HCT116 (cell line): ENCODE results near the gene ACER2. TPM values are rescaled to one million over a fixed set of nuclear protein-coding genes. Genes with fewer than 3 reads are reported as not detected.

Experiments
- ATAC-seq: fragments of 200-7000 bp; cut with Tn5 transposase; 2 replicates; pipeline ENCODE4 v1.9.1; 2020; ENCODE audit warnings: mild to moderate bottlenecking, moderate library complexity
- BruUV-seq: library from RNA; stranded (reverse); fragments of 400-500 nt; replicated peaks from 2 replicates; lab custom pipeline; 2021; lab: Mats Ljungman, UMichigan
- CTCF ChIA-PET: fragments of 300-600 bp; sonication (Branson Sonifier 250); formaldehyde crosslinking; loops from one replicate; lab custom pipeline; 2021; ENCODE audit warnings: antibody characterized with exemption; lab: Charles Lee
- POLR2A ChIA-PET: fragments of 300-600, 350-600 bp; sonication (Branson Sonifier 250); formaldehyde crosslinking; loops from one replicate; lab custom pipeline; 2021; ENCODE audit warnings: antibody characterized with exemption; lab: Charles Lee
- RAD21 ChIA-PET, 2 experiments: fragments of 300-600 bp; sonication (Branson Sonifier 250); formaldehyde crosslinking; loops; one replicate each; lab custom pipeline; 2023; ENCODE audit warnings: low total read pairs in 2 of 2; ENCODE audit not compliant: uncharacterized antibody in 2 of 2, unreplicated experiment in 2 of 2, low non-redundant PET in 1 of 2; lab: Charles Lee
- DNase-seq: peaks from one replicate; pipeline ENCODE4 v3.0.0-alpha.2; 2010; ENCODE audit warnings: low read depth, low spot score
- H2AFZ ChIP-seq: fragments of 200-600 bp; shearing (Covaris generic), sonication (generic); 2 replicates; pipeline ENCODE4 v1.6.1; 2017; ENCODE audit warnings: low read depth, mixed run types, mixed read lengths, antibody characterized with exemption, low read length; ENCODE audit not compliant: poor library complexity, severe bottlenecking
- H3K27ac ChIP-seq: 2 replicates; pipeline ENCODE4 v1.5.1; 2012; ENCODE audit warnings: low read depth, low read length
- H3K27me3 ChIP-seq: fragments of 200-600 bp; sonication (generic); 2 replicates; pipeline ENCODE4 v1.6.1; 2016; ENCODE audit warnings: mixed run types, low read length, mixed read lengths; ENCODE audit not compliant: insufficient read depth
- H3K36me3 ChIP-seq, 2 experiments: fragments of 200-500 bp in 1 of 2; fragments of 200-600 bp in 1 of 2; sonication (Bioruptor generic) in 1 of 2; sonication (generic) in 1 of 2; 2 replicates each; pipeline versions ENCODE4 v1.5.1 to v1.6.1; 2014 to 2016; ENCODE audit warnings: low read length in 2 of 2, inconsistent platforms in 1 of 2, mixed read lengths in 1 of 2, mixed run types in 1 of 2; ENCODE audit not compliant: insufficient read depth in 2 of 2, control insufficient read depth in 1 of 2
- H3K4me1 ChIP-seq, 2 experiments: fragments of 200-600 bp in 1 of 2; sonication (generic) in 1 of 2; 2 replicates each; pipeline versions ENCODE4 v1.5.1 to v1.6.1; 2012 to 2017; ENCODE audit warnings: low read length in 2 of 2, inconsistent platforms in 1 of 2, mild to moderate bottlenecking in 1 of 2, mixed read lengths in 1 of 2, mixed run types in 1 of 2, moderate library complexity in 1 of 2; ENCODE audit not compliant: insufficient read depth in 2 of 2, control insufficient read depth in 1 of 2
- H3K4me2 ChIP-seq: fragments of 200-600 bp; sonication (generic); 2 replicates; pipeline ENCODE4 v1.6.1; 2017; ENCODE audit warnings: mixed run types, low read length, mixed read lengths
- H3K4me3 ChIP-seq, 2 experiments: fragments of 200-600 bp in 1 of 2; sonication (generic) in 1 of 2; replicated peaks in 1 of 2; 2 replicates each; pipeline ENCODE4 v1.5.1; 2011 to 2016; ENCODE audit warnings: low read length in 2 of 2, control low read depth in 1 of 2, low read depth in 1 of 2, mild to moderate bottlenecking in 1 of 2, mixed read lengths in 1 of 2, mixed run types in 1 of 2
- H3K79me2 ChIP-seq: fragments of 200-600 bp; sonication (generic); 2 replicates; pipeline ENCODE4 v1.6.1; 2017; ENCODE audit warnings: mild to moderate bottlenecking, mixed run types, low read length, moderate library complexity, mixed read lengths; ENCODE audit not compliant: insufficient read depth
- H3K9ac ChIP-seq: fragments of 200-600 bp; sonication (generic); 2 replicates; pipeline ENCODE4 v1.6.1; 2016; ENCODE audit warnings: low read length, mixed read lengths
- H3K9me2 ChIP-seq: fragments of 200-600 bp; sonication (generic), shearing (Covaris generic); 2 replicates; pipeline ENCODE4 v1.6.1; 2017; ENCODE audit warnings: mixed run types, mild to moderate bottlenecking, moderate library complexity; ENCODE audit not compliant: insufficient read depth
- H3K9me3 ChIP-seq, 2 experiments: fragments of 200-500 bp in 1 of 2; fragments of 200-600 bp in 1 of 2; sonication (Bioruptor generic) in 1 of 2; sonication (generic) in 1 of 2; 2 replicates each; pipeline ENCODE4 v1.6.1; 2014 to 2017; ENCODE audit warnings: low read length in 2 of 2, mixed read lengths in 2 of 2, inconsistent platforms in 1 of 2, low read depth in 1 of 2, mild to moderate bottlenecking in 1 of 2, mixed run types in 1 of 2, moderate library complexity in 1 of 2; ENCODE audit not compliant: control insufficient read depth in 1 of 2, insufficient read depth in 1 of 2
- H4K20me1 ChIP-seq: fragments of 200-600 bp; sonication (generic), shearing (Covaris generic); 2 replicates; pipeline ENCODE4 v1.6.1; 2017; ENCODE audit warnings: mixed run types, mild to moderate bottlenecking, moderate library complexity; ENCODE audit not compliant: insufficient read depth
- CBX3 ChIP-seq: IDR thresholded peaks from 2 replicates; pipeline ENCODE4 v1.6.1; 2012; ENCODE audit warnings: low read depth
- CTCF ChIP-seq, 3 experiments: fragments of 200-600 bp in 1 of 3; sonication (generic) in 1 of 3; IDR thresholded peaks in 2 of 3; conservative IDR thresholded peaks in 1 of 3; 2 replicates each; pipeline ENCODE4 v1.5.1; 2012 to 2017; ENCODE audit warnings: low read depth in 2 of 3, low read length in 2 of 3, antibody characterized with exemption in 1 of 3, borderline replicate concordance in 1 of 3, control low read depth in 1 of 3, mild to moderate bottlenecking in 1 of 3, mixed read lengths in 1 of 3, mixed run types in 1 of 3, moderate library complexity in 1 of 3; ENCODE audit not compliant: insufficient read depth in 1 of 3
- EGR1 ChIP-seq: IDR thresholded peaks from 2 replicates; pipeline ENCODE4 v1.6.1; 2012; ENCODE audit warnings: low read depth
- EZH2phosphoT487 ChIP-seq: fragments of 200-600 bp; IDR thresholded peaks from 2 replicates; pipeline ENCODE4 v1.6.1; 2018; ENCODE audit warnings: antibody characterized with exemption, borderline replicate concordance
- SIN3A ChIP-seq: IDR thresholded peaks from 2 replicates; pipeline ENCODE4 v1.6.1; 2012; ENCODE audit warnings: low read depth
- SRF ChIP-seq: IDR thresholded peaks from 2 replicates; pipeline ENCODE4 v1.6.1; 2012; ENCODE audit warnings: low read depth
- intact Hi-C: fragments of 100-400 bp; cut with micrococcal nuclease; formaldehyde crosslinking; loops from 2 replicates; pipeline ENCODE4 v1.10.0; 2022
- total RNA-seq: library from RNA; stranded (reverse); gene quantifications from one replicate; pipeline ENCODE4 v1.2.1, GENCODE V29; 2021; ENCODE audit not compliant: unreplicated experiment
- TF ChIP-seq, protein P1 (sequence below): IDR thresholded peaks from 2 replicates; pipeline ENCODE4 v1.6.1; 2012

The ACER2 gene
- total RNA-seq, 1 experiment from 2014 or later = 4.3 TPM

GRCh38 chr9:19481971-19482404, 73.2 kb downstream of the ACER2 start:
- Histone ChIP-seq H3K79me2 (no peaks in the 10 kb centered on the region), H3K4me1 (no peaks in the 10 kb centered on the region), H2AFZ (no peak overlapping the region), H3K36me3 (no peaks in the 10 kb centered on the region), H3K4me3 (no peak overlapping the region), H3K4me2 (no peak overlapping the region), H3K9ac (no peak overlapping the region), H3K9me2 (no peaks in the 10 kb centered on the region), H3K27me3 (peaks cover 5% of the 10 kb centered on the region), H3K9me3 (no peaks in the 10 kb centered on the region), H3K27ac (no peak overlapping the region), H4K20me1 (no peaks in the 10 kb centered on the region)
- intact Hi-C loops = no loop called here
- no peak for ATAC-seq
- no TSS peak for BruUV-seq
- RAD21 ChIA-PET = no interaction called here
- POLR2A ChIA-PET = no interaction called here
- no peak for TF ChIP-seq CBX3
- CTCF ChIA-PET = interaction anchor here (1.1 to 1.6 kb wide), 2 partner anchors 11 to 17 kb away, joined by 3 to 7 read pairs; no protein-coding TSS in a partner anchor
- no peak for DNase-seq

- Histone ChIP-seq H3K27ac (no peak overlapping the region), H3K9me3 (no peaks in the 10 kb centered on the region), H4K20me1 (no peaks in the 10 kb centered on the region), H3K9ac (no peak overlapping the region), H3K36me3 (no peaks in the 10 kb centered on the region), H3K4me3 (no peak overlapping the region), H3K79me2 (no peaks in the 10 kb centered on the region), H3K9me2 (no peaks in the 10 kb centered on the region), H3K27me3 (peaks cover 5% of the 10 kb centered on the region), H3K4me1 (no peaks in the 10 kb centered on the region), H2AFZ (no peak overlapping the region), H3K4me2 (no peak overlapping the region)
- no peak for TF ChIP-seq SIN3A
- no peak for TF ChIP-seq EGR1
- no peak for TF ChIP-seq SRF
- no peak for TF ChIP-seq EZH2phosphoT487
- TF ChIP-seq, protein P1, sequence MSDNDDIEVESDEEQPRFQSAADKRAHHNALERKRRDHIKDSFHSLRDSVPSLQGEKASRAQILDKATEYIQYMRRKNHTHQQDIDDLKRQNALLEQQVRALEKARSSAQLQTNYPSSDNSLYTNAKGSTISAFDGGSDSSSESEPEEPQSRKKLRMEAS = no peak
- no peak for TF ChIP-seq CTCF (IDR thresholded peaks at IDR 0.05 in 2 of 3, conservative IDR thresholded peaks at IDR 0.05 in 1 of 3; ENCODE audit: borderline replicate concordance in 1 of 3, insufficient read depth in 1 of 3, low read depth in 2 of 3, low read length in 2 of 3)
- ChIA-PET POLR2A (no interaction called here), CTCF (no interaction called here), RAD21 (no interaction called here)
- intact Hi-C loops = no loop called here
- BruUV-seq = no TSS peak
- no peak for DNase-seq
- ATAC-seq = no peak
These were observed 75.9 kb downstream of the ACER2 start for GRCh38 chr9:19484699-19485098.
